ENCODE measurements around the gene RAF1. TPM values are rescaled to one million over a fixed set of nuclear protein-coding genes. Genes with fewer than 3 reads are reported as not detected.

The RAF1 gene
- total RNA-seq, 1 experiment from 2014 or later: 101 TPM

GRCh38 chr3:12574661-12575060 lies 89.3 kb downstream of the RAF1 start:
- H3K4me3 Mint-ChIP-seq: no peak overlapping the region
- H3K9me3 Mint-ChIP-seq: no peaks in the 10 kb centered on the region
- no peak overlapping the region for H3K27ac Mint-ChIP-seq
- CTCF ChIA-PET: no interaction called here
- no peaks in the 10 kb centered on the region for H3K27me3 Mint-ChIP-seq (ENCODE audit: low read depth)
- POLR2A ChIA-PET: no interaction called here
- no peak for TF ChIP-seq ESRRA (CRISPR knock-in tag; IDR thresholded peaks at IDR 0.05; ENCODE audit: borderline replicate concordance)
- TF ChIP-seq MYBL2 (CRISPR knock-in tag; IDR thresholded peaks at IDR 0.05): no peak
- no peak for TF ChIP-seq MLX (CRISPR knock-in tag; IDR thresholded peaks at IDR 0.05)
- TF ChIP-seq CBFB (CRISPR knock-in tag; IDR thresholded peaks at IDR 0.05; ENCODE audit: low read depth): no peak
- no peak for TF ChIP-seq JUN (CRISPR knock-in tag; IDR thresholded peaks at IDR 0.05)
- TF ChIP-seq, protein P1, sequence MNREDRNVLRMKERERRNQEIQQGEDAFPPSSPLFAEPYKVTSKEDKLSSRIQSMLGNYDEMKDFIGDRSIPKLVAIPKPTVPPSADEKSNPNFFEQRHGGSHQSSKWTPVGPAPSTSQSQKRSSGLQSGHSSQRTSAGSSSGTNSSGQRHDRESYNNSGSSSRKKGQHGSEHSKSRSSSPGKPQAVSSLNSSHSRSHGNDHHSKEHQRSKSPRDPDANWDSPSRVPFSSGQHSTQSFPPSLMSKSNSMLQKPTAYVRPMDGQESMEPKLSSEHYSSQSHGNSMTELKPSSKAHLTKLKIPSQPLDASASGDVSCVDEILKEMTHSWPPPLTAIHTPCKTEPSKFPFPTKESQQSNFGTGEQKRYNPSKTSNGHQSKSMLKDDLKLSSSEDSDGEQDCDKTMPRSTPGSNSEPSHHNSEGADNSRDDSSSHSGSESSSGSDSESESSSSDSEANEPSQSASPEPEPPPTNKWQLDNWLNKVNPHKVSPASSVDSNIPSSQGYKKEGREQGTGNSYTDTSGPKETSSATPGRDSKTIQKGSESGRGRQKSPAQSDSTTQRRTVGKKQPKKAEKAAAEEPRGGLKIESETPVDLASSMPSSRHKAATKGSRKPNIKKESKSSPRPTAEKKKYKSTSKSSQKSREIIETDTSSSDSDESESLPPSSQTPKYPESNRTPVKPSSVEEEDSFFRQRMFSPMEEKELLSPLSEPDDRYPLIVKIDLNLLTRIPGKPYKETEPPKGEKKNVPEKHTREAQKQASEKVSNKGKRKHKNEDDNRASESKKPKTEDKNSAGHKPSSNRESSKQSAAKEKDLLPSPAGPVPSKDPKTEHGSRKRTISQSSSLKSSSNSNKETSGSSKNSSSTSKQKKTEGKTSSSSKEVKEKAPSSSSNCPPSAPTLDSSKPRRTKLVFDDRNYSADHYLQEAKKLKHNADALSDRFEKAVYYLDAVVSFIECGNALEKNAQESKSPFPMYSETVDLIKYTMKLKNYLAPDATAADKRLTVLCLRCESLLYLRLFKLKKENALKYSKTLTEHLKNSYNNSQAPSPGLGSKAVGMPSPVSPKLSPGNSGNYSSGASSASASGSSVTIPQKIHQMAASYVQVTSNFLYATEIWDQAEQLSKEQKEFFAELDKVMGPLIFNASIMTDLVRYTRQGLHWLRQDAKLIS (CRISPR knock-in tag; IDR thresholded peaks at IDR 0.05; ENCODE audit: borderline replicate concordance): no peak
- TF ChIP-seq, protein P2, sequence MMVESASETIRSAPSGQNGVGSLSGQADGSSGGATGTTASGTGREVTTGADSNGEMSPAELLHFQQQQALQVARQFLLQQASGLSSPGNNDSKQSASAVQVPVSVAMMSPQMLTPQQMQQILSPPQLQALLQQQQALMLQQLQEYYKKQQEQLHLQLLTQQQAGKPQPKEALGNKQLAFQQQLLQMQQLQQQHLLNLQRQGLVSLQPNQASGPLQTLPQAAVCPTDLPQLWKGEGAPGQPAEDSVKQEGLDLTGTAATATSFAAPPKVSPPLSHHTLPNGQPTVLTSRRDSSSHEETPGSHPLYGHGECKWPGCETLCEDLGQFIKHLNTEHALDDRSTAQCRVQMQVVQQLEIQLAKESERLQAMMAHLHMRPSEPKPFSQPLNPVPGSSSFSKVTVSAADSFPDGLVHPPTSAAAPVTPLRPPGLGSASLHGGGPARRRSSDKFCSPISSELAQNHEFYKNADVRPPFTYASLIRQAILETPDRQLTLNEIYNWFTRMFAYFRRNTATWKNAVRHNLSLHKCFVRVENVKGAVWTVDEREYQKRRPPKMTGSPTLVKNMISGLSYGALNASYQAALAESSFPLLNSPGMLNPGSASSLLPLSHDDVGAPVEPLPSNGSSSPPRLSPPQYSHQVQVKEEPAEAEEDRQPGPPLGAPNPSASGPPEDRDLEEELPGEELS (CRISPR knock-in tag; IDR thresholded peaks at IDR 0.05): no peak
- no peak for TF ChIP-seq ERG (CRISPR knock-in tag; IDR thresholded peaks at IDR 0.05)
- no peak for TF ChIP-seq RELA (CRISPR knock-in tag; IDR thresholded peaks at IDR 0.05; ENCODE audit: borderline replicate concordance)
- TF ChIP-seq ZNF232 (CRISPR knock-in tag; IDR thresholded peaks at IDR 0.05): no peak
- TF ChIP-seq TCF7 (CRISPR knock-in tag; IDR thresholded peaks at IDR 0.05; ENCODE audit: low read depth): no peak
- TF ChIP-seq ELF4 (CRISPR knock-in tag; IDR thresholded peaks at IDR 0.05; ENCODE audit: low read depth): no peak
- TF ChIP-seq, protein P3, sequence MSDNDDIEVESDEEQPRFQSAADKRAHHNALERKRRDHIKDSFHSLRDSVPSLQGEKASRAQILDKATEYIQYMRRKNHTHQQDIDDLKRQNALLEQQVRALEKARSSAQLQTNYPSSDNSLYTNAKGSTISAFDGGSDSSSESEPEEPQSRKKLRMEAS (CRISPR knock-in tag; IDR thresholded peaks at IDR 0.05): no peak
- TF ChIP-seq RORB (CRISPR knock-in tag; IDR thresholded peaks at IDR 0.05): no peak
- no peaks in the 10 kb centered on the region for H3K4me1 Mint-ChIP-seq
- peaks cover 77% of the 10 kb centered on the region for H3K36me3 Mint-ChIP-seq
- DNase-seq (ENCODE audit: low spot score) (no peak), ATAC-seq (no peak)

DNA sequence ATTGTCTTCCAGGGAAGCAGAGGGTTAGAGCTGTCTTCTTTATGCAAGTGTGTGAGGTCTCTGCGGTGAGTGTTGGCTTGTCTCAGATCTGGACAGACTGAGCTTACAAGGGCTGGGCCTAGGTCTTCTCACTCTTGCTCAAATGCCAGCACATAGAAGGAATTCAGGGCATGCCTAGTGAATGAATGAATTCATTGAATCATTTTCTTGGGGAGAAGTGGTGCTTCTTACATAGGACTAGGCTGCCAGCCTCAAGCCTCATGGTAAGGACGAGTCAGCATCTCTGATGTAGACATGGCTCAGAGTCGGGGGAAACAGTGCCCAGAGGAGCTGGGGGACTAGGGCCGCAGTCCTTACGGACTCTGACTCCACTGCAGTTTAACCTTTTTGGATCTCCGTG lies 89.8 kb downstream of the RAF1 start:
- Mint-ChIP-seq H3K4me1 (no peaks in the 10 kb centered on the region), H3K9me3 (no peaks in the 10 kb centered on the region), H3K27ac (no peak overlapping the region), H3K27me3 (ENCODE audit: low read depth) (no peaks in the 10 kb centered on the region), H3K36me3 (peaks cover 75% of the 10 kb centered on the region), H3K4me3 (no peak overlapping the region)
- POLR2A ChIA-PET: no interaction called here
- no peak for DNase-seq (ENCODE audit: low spot score)
- CTCF ChIA-PET: no interaction called here
- ATAC-seq: no peak
- TF ChIP-seq, protein P4, sequence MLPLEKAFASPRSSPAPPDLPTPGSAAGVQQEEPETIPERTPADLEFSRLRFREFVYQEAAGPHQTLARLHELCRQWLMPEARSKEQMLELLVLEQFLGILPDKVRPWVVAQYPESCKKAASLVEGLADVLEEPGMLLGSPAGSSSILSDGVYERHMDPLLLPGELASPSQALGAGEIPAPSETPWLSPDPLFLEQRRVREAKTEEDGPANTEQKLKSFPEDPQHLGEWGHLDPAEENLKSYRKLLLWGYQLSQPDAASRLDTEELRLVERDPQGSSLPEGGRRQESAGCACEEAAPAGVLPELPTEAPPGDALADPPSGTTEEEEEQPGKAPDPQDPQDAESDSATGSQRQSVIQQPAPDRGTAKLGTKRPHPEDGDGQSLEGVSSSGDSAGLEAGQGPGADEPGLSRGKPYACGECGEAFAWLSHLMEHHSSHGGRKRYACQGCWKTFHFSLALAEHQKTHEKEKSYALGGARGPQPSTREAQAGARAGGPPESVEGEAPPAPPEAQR (CRISPR knock-in tag; IDR thresholded peaks at IDR 0.05): no peak
- TF ChIP-seq ZMAT4 (CRISPR knock-in tag; IDR thresholded peaks at IDR 0.05) (no peak), USF2 (CRISPR knock-in tag; IDR thresholded peaks at IDR 0.05) (no peak), ZNF396 (CRISPR knock-in tag; IDR thresholded peaks at IDR 0.05; ENCODE audit: borderline replicate concordance) (no peak), ZNF232 (CRISPR knock-in tag; IDR thresholded peaks at IDR 0.05) (no peak), NFE2L1 (CRISPR knock-in tag; IDR thresholded peaks at IDR 0.05) (no peak)
- TF ChIP-seq, protein P5, sequence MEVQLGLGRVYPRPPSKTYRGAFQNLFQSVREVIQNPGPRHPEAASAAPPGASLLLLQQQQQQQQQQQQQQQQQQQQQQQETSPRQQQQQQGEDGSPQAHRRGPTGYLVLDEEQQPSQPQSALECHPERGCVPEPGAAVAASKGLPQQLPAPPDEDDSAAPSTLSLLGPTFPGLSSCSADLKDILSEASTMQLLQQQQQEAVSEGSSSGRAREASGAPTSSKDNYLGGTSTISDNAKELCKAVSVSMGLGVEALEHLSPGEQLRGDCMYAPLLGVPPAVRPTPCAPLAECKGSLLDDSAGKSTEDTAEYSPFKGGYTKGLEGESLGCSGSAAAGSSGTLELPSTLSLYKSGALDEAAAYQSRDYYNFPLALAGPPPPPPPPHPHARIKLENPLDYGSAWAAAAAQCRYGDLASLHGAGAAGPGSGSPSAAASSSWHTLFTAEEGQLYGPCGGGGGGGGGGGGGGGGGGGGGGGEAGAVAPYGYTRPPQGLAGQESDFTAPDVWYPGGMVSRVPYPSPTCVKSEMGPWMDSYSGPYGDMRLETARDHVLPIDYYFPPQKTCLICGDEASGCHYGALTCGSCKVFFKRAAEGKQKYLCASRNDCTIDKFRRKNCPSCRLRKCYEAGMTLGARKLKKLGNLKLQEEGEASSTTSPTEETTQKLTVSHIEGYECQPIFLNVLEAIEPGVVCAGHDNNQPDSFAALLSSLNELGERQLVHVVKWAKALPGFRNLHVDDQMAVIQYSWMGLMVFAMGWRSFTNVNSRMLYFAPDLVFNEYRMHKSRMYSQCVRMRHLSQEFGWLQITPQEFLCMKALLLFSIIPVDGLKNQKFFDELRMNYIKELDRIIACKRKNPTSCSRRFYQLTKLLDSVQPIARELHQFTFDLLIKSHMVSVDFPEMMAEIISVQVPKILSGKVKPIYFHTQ (CRISPR knock-in tag; IDR thresholded peaks at IDR 0.05): no peak
